Activated CD8-positive, alpha-beta memory T cell treated with anti-CD3 and anti-CD28 coated beads, Interleukin-2, amount 50 U/mL, for 1 hour (primary cell): Measurements from ENCODE around the gene RUNX2.

Experiments
- DNase-seq: peaks from one replicate; pipeline ENCODE4 v3.0.0-alpha.2; 2020; ENCODE audit errors: extremely low read depth

RUNX2 gene

DNA sequence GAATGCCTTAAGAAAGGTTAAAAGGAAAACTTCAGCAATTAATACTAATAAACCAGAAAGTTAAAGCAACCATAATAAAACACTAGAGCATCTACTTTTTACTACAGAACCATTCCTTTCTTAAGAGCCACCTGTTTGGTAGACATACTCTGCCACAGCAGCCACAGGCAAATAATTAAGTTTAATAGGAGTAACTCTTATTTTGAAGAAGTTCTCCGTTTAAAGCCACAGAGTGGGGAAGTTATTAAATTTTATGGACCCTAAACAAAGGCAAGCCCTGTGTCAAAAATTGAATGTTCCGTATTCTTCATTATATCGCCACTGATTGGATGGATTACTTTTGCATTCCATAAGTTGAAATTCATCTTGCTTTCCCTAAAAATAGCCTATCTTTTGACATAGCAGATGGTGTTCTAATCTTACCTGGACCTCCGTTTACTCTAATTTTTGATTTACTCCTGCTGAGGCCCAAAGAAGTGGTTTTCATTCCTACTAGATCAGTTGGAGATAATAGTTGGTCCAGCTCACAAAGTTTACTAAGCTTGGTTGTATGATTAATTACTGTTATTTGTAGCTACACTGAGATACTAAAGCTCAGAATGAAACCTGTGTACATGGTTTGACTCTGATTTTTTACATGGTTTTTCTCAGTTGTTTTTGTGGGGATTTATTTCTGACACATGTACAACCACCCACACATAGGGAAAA is 190.0 kb downstream of the RUNX2 start:
- DNase-seq: no peak

DNA sequence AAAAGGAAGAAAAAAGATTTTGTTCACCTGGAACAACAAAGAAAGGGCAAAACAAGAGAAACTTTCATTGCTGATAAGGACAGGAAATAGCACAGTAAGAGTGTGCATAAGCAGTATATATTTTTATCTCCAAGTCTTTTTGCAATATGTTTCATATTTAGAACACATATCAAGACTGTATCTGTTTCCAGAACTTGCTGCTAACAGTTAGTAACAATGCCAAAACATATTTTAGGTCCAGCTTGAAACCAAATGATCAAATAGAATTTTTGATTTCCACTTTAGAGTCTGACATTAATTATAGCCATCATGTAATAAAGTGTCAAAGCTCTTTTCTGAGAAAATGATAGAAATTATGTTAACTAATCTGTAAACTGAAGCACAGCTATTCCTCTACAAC is 193.1 kb downstream of the RUNX2 start:
- DNase-seq: no peak

DNA sequence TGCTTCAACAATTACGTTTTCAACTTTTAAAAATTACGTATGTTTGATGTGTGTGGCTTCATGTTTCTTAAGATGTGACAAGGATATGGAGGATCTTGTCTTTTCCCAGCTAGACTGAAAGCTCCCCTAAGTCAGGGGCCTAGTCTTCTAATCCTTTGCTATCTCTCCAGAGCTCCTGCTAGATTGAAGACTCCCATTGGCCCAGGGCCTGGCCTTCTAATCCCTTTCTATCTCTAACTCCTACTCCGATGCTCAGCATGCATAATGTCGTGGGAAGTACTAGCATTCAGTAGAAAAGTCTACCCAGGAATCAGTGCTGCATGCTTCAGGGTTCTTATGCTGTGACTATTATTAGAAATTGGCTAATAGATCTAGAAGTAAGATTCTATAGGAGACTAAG is 194.4 kb downstream of the RUNX2 start:
- no peak for DNase-seq

DNA sequence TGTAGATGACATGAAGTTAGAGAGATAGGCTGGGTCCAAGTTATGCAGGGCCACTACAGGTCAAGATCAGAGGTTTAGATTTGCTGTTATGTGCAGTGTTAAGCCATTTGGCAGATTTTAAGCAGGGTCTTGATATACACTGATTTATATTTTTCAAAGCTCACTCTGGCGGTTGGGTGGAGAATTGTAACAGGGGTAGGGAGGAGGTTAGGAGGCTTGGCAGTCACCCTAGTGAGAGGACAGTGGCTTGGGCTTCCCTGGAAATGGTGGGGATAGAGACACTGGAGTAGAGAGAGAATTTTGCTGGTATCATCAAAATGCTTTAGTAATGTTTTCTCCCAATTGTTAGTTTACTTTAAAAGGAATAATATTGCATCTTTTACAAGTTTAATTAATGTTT is 199.1 kb downstream of the RUNX2 start:
- DNase-seq: no peak

DNA sequence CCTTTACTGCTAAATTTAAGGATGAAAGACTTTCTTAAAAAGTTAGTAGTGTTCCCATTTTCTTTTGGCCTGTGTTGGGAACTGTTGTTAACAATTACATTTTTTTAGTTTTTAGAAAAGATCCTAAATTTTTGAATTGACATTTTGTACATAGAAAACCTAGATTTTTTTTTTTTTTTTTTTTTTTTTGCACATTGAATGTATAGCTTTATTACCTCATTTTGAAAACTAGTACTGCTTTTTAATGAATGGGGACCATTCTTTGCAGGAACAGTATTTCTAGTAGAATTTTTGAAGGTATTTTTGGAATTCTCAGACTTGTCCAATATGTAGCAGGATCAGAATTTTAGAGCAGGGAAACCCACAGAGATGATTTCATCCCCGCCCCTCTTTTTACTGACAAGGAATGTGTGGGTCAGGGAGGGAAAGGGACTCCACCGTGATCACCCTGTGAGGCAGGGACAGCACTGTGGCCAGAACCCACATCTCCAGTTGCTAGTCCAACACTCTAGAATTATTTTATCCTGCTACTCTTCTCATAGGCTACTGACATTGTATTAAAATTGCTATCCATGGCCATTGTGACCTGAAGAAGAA is 204.0 kb downstream of the RUNX2 start:
- DNase-seq: no peak

DNA sequence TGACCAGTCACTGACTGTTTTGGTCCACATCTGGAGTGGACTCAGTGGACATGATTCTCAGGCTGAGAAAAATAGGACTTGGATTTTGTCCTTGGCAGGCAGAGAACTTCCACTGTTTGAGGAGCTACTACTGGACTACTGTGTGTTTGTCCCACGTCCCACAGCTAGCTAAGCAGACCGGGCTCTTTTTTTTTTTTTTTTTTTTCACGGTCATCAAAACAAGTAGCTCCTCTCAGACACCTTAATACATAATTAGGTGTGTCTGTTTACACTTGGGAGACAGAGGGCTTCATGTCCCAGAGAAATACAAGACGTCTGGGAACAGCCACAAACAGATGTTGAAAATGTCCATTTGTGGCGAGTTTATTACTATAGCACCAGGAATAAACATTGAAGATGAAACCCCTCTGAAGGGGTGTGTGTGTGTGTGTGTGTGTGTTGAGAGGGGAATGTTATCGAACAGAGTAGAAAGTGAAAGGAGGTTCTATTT is 204.6 kb downstream of the RUNX2 start:
- DNase-seq: no peak

DNA sequence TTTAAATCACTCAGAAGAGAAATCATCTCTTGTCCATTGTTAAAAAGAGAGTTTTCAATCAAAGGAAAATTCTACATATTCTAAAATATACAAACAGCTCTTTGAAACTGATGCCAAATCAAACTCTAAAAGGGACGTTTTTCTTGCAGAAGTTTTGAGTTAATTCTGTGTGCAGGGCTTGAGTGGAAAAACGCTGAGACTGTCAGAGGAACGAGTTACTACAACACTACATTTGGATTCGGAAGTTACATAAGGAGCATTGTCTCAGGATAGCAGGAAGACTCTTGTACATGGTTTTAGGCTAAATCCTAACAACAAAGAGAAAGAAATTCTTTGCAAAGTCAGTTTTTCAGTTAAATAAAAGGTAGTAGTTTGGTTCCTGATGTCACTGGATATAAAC is 205.3 kb downstream of the RUNX2 start:
- no peak for DNase-seq

DNA sequence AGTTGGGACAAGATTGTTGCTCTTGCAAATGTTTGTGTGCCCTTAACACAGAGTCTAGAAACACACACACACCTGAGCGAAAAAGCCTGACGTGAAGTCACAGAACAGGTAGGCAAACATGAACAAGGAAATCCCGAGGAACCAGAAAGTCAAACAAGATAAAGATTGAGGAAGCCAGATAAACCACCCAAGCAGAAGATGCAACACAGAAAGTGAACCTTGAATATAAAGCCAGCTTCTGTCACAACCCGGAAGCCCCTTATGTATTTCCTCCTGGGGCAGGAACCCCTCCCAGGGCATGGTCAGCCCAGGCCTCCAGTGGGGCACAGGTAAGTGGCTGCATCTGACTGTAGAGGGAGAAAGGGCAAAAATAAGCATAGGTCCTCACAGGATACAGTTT is 207.8 kb downstream of the RUNX2 start:
- DNase-seq: no peak

DNA sequence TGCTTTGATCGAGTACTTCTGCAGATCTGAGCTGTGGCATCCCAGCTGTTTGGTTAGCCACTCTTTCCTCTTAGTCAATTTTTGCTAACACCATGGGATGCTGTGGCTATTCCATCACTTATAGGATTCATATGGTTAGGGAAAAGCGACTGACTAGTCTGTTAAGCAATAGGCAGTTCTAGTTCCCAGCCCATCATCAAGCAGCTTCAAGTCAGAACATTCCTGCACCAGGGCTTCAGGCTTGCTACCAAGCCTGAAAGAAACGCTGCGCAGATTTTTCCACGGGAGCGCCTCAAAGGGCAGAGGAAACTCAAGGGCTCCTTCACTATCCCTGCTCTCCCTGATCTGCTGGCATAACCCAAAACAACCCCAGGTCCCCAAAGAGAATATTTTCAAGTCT is 209.4 kb downstream of the RUNX2 start:
- no peak for DNase-seq

DNA sequence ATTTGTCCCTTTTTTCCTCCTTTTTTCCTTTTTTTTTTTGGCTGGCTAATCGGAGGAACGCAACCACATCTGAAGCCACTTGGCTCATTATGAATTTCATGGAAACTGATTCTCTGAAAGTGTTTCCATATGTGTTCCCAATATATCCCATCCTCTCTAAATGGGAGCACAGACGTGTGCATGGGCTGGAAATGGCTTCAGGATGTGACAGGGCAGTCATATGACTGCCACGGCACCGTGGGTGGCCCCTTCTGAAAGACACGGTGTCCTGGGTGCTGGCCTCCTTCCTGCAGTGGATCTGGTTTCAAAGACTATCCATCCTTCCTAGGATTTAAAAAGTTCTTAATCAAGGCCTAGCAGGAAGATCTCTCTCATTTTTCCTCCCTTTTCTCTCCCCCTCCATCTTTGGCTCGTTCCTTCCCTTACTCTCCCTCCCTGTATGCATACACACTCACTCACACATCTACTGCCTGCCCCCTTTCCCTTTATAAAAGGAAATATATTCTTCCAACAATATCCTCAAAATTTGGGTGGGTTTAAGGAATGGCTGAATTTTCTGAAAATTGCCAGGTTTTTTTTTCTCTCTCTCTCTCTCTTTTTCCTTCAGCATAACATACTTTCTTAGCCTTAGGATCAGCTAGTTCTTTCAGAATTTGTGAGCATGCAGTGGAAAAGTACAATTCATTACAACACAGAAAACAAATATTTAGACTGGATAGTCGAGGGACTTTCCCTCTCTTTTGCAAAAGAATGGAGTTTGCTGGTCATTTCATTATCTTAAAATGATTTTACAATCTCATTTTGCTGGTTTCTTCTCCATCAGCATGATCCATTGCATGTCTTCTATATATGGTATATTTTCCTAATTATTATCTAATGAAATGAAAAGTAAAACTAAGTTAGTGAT is 210.8 kb downstream of the RUNX2 start:
- no peak for DNase-seq

DNA sequence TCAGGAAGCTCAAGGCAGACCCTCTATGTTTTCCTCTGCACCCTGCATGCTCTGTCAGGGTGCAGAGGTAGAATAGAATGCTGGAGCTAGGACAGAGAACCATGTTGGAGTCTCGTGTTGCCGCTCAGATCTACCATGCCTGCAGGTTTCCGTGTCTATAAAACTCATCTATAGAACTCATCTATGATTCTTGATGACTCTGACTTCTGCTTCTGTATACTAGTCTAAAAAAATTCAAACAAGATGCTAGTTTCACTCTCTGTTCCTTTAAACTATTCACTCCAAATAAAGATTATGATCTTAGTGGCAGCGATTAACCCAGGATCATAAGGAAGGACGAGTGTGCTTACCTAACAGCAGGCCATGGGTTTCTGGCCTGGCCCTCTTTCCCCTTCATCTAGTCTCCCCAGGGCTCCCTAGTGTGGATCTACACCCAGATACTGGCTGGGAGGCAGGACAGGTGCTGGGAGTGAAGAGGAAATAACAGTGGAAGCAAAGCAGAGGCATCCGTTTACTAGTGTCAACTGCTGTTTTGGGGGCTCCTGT is 212.3 kb downstream of the RUNX2 start:
- DNase-seq: no peak

DNA sequence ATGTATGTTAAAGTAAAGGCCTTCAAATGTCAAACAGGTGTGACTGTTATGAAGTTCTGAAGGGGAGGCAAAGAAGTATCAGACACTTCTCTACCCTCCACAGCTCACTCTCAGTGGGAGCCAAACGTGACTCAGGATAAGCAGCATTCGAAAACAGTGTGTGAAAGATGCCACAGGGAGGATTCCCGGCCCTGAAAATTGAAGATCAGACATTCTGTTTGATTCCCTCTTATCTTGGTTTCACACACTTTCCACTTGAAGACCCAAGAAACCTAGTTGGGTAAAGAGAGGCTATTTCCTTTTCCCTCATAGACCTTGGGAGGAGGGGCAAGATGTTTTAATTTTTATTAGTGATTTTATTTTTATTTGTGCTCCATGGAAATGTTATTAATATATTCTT is 213.8 kb downstream of the RUNX2 start:
- DNase-seq: no peak

DNA sequence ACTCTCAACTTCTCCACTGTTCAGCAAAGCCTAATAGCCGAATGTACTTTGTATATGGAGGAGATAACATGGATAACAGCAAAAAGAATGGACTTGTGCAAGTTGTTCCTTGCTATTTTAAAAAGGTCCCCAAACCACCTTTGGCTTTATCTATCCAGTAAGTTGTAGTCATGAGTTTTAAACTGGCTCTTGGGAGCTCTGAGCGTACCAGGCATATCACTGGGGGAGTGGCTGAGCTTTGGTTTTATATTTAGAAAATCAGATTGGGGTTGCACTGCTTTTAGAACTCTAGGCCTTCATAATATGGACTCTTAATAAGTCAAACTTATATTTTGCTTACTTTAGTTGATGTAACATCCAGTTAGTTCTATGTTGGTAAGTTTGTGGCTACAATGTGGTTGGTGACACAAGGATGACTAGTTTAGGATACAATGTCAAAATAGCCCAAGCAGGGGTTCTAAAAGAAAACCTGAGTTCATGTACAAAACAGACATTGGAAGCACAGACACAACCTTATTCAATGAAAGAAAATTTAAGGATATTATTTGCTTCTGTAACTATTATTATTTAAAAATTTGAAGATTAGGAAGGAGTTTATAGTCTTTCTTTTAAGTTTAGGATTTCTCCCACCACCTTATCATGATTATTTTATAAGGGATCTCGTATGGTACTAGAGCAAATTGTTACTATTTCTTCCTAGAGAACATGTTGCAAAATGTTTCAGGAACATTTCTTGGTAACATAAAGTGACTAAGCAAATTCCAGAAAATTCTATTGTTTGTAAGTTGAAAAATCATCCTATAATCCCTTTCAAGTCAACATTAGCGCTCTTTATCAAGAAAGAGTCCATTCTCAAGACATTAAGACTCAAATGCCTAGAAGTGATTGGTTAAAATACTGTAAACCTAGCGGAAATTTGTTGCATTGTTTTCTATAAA is 215.4 kb downstream of the RUNX2 start:
- no peak for DNase-seq

DNA sequence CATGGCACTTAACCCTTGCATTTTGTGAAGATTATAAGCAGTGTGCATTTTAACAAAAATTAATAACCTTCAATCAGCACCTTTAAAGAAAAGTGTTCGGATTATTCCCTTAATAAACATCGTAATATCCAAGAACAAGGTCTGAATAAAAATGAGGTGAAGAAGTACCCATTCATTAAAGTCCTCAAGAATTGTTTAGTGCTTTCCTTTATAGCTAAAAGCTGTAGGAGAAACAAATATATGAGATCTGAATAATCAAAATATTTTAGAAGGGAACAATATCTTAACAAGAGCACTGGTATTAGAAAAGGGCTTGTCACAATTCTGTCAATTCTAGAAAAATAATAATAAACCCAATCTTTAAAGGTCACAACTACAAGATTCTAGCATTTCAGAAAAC is 217.3 kb downstream of the RUNX2 start:
- DNase-seq: no peak

DNA sequence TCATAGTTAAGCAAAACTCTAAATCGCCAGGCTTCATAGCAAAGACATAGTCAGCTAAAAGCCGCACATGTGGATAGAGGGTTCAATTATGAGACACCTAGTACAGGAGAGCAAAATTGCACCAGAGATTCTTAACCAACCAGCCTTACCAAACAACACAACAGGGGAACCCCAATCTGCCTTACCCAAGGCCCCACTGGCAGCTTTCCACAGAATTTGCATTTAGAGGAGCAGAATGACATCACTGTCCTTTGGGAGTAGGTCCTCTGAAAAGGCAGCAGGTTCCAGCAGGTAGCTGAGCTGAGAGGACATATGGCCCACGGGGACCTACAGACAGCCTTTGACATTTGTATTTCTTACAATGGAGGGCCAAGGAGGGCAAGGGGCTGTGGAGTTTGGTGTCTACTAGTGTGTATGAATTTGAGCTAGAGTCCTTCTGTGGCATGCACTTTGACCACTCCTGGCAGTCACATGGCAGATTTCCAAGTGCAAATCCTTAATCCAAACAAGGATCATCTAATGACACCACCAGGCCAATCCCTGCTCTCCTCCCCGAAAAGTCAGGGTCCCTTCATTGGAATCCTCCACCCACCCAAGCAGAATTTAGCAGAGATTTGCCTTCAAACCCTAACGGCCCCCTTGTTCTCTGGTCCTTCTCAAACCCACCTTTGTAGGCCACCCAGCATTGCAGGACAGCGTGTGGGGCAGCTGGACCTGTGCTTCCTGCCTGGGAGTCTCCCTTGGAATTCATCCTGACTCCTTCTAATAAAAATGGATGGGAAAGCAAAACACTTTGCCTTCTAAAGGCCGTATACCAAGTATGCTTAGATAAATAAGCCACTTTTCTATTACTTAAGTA is 220.8 kb downstream of the RUNX2 start:
- DNase-seq: no peak

DNA sequence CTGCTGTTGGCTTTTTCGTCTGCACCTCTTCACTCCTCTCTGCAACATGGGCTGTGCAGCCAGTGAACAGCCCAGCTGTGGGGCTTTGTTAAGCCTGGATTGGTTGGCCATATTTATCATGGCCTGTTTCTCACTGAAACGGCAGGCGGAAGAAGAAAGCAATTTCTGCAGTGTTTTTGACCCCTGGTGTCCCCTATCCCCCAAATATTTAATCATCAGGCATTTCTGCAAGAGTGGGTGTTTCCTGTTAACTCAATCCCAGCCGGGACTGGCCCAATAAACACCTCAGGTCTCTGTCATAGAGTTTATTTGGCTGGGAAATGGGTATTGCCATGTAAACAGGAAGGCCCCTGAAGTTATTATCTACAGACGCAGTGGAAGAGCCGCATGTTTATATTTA is 224.4 kb downstream of the RUNX2 start:
- DNase-seq: no peak

DNA sequence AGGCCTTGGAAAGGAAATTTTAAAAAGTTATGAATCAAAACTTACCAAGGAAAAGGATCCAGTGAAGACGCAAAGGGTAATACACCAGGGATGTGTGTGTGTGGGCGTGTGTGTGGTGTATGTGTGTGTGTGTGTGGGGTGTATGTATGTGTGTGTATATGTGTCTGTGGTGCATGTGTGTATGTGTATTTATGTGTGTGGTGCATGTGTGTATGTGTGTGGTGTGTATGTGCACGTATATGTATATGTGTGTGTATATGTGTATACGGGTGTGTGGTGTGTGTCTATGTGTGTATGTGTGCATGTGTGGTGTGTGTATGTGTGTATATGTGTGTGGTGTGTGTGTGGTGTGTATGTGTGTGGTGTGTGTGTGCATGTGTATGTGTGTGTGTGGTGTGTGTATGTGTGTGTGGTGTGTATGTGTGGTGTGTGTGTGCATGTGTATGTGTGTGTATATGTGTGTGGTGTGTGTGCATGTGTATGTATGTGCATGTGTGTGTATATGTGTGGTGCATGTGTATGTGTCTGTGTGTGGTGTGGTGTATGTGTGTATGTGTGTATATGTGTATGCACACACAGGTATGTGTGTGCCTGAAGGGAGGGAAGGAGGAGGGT is 225.7 kb downstream of the RUNX2 start:
- DNase-seq: no peak

DNA sequence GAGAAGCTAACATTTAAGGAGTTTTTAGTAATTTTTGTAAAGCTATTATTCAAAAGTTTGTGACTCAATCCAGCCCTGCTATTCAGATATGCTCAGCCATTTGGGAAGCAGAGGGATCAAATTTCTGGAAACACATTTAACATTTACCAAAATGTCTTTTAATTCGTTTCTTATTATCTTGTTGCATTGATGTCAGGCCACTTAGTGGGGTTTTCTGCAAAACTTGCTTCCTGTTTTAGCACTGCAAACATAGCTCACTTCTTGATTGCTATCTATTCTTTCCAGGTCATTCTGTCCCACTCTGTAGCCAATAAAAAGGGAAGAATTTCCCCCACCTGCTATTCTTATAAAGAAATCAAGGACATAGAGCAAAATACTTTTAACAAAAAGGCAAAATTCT is 226.5 kb downstream of the RUNX2 start:
- no peak for DNase-seq

DNA sequence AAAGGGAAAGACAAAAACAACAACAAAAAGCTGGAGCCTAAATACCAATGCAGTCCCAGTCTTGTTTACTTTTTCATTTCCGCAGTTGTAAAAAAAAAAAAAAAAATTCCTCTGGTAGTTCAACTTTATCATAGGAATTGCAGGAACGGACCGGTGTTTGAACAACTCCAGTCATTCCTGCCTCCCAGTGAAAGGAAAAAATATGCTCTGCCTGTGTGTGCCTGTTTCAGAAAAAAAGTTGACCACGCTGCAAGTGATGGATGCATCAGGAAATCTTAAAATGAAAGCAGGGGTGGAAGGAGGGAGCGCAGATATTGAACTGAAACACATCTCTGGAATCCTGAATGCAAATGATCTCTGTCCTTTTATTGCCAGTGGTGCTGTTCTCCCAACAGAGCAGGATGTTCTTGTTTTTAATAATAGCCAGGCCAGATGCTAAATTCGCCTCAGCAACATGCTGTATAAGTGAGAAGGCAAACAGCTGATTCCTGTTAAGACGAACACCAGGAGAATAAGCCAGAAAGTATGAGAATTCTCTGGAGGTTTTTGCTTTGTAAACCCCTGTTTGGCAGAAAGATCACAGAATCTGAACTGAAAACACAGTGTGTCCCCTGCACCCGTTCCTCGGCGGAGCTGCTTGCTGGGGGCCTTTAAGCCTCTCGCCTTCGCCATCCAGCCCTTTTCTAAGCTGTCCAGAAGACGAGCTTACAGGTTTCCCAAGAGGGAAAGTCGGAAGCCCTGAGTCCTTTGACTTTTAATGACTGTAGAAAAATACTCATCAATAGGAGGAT is 228.0 kb downstream of the RUNX2 start:
- DNase-seq: no peak
